ENCODE measurements around the gene CALD1.
"Not testable (repeated sequence)": the region's sequence is repeated elsewhere in the genome, so short reads cannot be mapped to it uniquely, and the experiment has no call there.

Gene CALD1

DNA sequence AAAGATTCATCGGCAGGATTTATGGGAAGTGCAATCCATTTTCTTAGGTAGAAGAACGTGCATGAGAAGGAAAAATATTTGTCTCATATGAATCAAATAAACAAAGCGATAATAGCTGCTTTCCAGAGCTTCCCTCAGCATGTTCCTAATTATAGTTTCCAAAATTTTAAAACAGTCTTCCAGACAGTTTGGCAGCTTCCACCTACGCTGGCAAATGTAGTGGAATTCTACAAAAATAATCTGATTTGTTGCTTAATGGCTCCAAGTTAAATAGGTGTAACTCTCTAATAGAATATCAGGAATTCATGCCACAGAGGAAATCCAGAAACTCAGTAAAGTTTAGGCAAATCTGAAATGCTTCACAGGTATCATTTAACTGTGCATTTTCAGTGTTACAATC, 183.6 kb downstream of the CALD1 start:
- no peak for DNase-seq

DNA sequence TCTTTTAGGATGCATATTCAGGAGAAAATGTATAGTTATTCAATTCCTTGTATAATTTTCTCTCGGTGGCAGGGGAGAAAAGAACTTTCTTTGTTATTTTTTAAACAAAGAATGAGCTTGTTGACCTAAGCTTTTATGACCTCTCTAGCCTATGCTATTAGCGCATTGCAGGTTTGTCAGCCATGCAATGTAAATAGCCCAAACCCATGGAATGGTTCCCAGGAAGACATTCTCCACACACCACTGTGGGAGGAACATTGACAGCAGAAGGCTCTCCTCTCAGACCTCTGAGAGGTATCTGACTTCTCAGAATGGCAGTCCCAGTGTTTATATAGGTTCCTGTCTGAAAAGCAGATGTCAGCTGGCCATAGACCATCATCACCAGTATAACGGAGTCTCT, 187.3 kb downstream of the CALD1 start:
- no peak for DNase-seq

DNA sequence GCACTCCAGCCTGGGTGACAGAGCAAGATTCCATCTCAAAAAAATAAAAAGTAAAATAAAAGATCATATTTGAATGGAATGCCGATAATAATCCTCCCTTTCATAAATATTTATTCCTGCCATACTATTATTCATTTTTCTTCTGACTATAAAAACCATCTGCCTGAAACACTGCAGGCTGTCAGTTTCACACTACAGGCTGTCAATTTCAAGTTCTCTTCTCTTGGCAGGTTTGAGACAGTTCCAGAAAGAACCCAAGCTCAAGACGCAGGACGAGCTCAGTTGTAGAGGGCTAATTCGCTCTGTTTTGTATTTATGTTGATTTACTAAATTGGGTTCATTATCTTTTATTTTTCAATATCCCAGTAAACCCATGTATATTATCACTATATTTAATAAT, 188.7 kb downstream of the CALD1 start:
- DNase-seq = no peak

DNA sequence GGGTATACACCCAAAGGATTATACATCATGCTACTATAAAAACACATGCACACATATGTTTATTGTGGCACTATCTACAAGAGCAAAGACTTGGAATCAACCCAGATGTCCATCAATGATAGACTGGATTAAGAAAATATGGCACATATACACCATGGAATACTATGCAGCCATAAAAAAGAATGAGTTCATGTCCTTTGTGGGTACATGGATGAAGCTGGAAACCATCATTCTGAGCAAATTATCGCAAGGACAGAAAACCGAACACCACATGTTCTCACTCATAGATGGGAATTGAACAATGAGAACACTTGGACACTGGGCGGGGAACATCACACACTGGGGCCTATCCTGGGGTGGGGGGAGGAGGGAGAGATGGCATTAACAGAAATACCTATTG, 202.2 kb downstream of the CALD1 start:
- not testable (repeated sequence) for DNase-seq

DNA sequence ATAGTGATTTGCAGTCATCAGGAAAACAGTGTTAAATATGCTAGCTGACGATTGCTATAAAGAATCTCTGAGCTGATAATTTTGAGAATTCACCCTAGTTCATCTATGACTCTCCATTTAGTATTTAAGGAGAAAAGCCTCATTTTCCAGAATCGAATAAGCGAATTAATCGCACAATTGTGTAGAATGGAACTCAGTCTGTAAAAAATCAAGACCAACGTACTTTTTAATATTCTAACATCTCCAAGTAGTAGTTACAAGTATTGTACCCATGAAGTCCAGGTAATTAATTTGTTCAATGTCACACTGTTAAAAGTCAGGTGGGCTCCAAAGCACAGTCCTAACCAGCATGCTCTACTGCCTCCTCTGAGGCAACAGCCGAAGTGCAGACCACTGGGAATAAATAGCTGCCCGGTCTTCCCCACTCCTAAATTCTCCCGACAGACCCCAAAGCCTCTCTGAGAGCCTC, 206.5 kb downstream of the CALD1 start:
- DNase-seq = no peak

DNA sequence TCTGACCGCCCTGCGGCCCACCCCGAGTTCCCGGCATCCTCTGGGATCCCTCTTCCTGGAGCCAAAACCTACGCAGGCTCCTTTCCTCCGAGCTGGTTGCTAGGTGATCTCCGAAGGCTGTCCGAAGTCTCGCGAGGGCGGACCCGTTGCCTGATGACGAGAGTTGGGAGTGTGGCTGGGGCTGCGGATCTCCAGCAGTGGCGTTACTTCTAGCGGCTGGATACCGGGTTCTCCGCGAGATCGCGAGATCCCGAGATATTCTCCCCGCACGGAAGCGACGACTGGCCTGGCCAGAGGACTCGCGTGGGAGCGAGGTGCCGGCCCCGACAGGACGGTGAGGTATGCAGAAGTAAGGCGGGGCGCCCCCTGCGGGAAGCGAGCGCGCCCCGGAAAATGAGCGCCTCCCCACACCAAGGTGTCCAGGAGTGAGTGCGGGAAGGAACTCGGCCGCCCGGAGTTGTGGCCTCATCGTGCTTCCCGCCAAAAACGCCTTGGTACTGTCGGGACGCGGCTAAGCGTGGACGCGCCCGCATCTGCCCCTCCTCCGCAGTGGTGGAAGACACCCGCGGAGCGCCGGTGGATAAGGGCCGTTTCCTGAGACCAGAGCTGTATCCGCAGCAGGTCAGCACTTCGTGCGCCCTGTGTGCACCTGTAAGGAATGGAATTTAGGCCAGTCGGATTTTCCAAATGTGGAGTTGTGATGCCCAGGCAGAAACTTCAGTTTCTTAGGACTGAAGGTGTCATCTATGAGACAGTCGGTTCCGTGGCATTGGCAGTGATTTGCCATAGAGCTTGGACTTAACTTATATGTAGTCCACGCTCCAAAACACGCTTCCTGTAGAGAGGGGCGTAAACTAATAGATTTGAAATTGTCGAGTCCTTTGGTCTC, 207.2 kb downstream of the CALD1 start, which contains the start of gene AGBL3:
TSS of gene AGBL3 (plus strand) at position 146 of the 889 bp plus-strand sequence. CDS start 1,426 bp downstream, outside the sequence.
- DNase-seq = peak; percentile 94

DNA sequence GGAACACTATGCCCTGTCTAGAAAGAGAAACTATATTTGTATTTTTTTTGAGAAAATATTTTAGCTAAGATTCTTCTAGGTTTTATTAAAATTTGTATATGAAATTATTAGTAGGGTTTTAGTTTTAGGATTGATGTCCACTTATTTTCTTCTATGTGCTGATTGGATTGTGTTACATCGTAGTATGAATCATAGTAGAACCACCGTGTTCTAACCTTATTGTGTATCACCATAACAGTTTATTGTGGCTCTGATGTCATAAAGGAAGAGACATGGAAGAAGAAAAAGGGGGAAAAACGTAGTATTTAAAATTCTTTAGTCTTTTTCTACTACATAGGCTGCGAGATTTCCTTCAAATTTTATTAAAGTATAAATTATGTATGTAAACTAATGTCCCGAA, 208.7 kb downstream of the CALD1 start:
- DNase-seq = no peak

DNA sequence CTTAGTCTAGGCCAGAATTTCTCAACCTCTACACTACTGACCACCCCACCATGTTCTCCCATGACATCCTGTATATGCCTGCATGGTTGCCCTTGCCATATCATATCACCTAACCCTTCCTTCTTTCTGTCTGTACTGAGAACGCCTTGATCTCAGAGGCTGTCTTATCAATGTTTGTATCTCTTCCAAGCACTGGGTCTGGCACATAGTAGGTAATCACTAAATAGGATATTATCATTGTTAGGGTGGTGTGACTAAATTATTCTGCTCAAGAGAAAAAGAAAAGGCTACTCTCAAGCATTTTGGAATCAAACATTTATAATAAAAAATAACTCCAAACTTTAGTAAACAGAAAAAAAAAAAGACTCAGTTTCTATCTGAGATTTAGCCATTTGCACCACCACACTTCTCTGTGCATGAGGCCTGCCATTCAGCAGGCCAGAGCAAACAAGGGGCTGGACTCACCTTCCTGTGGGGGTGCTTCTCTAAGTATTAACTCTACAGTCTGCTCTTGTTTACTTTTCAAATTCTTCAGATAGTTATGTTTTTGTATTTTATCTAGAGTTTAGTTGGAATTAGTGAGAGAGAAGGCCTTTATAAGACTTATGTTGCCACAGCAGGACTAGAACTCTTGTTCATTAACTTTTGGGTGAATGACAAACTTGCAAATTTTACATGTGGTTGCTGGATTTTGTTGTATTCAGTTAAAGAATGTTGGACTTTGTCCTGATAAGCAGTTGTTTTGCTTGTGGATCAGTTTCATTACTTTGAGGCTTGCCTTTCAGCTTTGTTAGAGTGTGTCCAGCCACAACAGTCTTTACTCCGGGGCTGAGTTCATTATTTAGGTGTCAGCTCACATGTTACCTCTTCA, 212.3 kb downstream of the CALD1 start:
- DNase-seq = no peak

DNA sequence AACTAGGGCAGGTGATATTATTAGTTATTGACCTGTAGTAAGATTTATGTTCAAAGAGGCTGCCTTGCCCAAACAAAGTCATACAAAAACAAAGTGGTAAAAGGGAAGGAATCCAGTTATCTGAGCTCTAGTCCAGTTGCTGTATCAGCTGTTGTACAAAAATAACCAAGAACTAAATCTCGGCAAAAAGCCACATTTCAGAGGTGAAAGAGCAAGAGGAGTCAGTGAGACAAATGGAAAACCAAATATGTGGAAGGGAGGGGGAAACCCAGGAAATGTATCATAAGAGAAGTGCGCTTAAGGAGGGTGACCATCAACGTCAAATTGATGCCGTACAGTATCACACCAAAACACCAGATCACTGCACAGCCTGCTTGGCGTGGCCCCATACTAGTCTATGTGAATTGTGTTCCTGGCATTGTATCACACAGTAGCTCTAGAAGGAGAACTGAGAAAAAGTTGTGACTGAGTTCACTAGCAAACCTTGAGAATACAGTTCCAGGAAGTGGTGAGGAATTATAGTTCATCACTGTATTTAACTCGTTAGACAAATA, 213.3 kb downstream of the CALD1 start:
- DNase-seq = no peak

DNA sequence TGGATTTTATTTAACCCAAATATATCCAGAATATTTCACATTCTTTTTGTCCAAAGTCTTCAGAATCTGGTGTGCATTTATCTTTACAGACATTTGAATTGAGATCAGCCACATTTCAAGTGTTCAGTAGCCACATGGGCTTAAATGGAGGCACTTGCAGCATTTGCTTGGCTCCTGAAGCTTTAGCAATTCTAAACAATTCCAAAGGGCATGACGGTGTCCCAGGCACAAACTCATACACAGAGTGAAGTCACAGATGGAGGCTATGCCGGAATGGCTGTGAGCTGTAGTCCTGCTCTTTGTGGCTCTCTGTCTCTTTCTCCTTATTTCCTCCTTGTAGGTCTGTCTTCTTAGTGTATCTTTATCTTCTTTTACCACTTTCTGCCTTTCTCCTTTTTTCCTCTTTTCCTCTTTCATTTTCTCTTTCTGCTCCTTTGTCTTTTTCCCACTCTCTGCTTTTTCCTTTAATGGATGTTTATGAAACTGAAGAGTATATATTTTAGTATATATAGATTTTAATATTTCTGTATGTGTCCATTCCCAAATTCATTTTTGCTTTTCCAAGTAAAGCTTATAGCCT, 214.5 kb downstream of the CALD1 start:
- no peak for DNase-seq

DNA sequence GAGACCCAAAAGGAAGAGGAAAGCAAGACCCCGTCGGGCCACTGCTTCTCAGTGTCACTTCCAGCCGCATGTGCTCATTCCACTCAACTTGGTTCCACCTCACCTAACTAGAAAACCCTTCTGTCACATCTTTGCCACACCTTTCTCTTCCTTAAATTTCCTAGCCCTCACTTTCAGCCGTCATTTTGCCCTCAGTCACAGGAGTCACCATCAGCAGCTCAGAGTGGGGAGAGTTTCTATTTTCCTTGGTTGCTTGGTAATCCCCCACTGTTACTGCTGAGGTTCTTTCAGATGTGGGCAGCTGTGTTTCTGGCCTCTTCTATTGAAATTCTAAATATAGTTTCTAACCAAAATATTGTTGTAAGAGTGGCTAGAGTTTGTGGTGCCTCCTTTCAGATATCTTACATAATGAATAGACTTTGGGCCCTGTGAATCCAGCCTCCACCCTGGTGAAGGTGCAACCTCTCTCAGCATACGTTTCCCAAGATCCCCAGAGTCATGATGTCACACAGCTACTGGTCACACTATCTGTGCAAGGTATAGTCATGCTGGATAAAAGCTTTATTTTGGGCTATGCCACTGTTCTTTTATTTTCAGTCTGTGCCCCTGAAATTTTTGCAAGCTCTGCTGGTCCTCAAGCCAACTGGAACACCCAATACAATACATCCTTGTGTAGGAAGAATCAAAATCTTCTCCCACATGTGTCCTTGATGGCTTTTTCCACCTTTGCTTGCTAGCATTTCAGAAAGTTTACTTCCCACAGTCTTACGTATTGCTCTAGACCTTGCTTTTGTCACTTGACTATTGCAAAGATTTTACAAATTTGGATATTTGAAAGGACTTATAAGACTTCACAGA, 216.0 kb downstream of the CALD1 start:
- no peak for DNase-seq

DNA sequence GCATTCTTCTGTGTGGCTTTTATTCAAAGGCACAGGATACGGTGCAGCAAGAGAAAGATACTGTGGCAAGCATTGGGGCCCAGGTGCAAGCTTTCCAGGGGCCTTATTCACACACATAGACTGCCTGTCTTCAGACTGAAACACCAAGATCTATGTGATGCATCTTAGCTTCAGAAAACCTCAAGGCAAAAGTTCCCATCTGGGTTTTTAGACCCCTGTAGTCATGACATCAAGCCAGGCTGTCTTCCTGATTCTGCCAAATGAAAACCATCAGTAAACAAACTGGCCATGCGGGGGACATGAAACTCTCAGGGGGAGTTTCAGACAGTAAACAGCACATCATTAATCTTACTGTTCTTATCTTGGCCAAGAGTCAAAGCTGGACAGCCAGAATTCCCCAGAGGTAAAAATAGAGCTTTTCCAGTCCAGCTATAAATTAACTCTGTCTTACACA, 216.7 kb downstream of the CALD1 start:
- DNase-seq = no peak

DNA sequence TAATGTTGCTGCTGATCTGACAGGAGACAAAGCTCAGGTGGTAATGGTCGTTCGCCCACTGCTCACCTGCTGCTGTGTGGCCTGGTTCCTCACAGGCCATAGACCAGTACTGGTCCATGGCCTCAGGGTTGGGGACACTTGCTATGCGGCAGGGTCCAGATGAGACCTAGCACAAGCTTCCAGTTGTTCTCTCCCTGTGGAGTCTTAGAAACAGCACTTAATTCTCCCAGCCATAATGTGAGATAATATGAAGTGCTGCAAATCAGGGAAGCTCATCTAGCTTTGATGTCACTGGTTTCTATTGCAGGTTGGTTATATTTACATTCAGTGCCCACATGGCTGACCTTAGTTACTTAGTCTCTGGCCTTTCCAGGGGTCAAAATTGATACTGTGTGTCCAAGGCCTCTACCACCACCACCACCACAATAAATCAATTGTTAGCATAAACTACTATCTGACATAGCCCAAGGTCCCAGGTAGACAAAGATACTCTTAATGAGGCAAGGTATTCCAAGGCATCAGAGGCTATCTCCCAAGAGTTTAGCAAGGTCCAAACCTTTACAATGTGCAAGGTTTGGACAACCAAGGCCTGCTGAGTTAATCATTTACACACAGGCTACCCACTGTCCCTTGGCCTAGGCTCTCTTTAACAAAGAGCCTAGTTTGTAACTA, 217.9 kb downstream of the CALD1 start:
- no peak for DNase-seq

DNA sequence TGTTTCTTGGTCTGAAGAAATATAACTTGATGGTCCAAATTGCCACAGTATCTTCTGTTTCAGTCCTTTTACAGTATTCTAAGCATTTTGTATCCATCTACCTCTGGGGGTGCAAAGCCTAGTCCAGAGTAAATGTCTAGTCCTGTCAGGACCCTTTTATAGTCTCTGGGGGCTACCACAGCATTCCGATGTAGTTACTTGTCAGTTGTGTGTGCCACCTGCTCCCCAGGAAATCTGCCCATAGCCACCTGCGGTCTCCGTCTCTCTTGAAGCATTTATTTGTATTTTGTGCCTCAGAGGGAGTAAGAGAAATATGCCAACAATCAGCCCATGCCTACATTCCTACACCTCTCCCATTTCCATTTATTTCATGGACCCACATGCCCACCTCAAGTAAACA, 219.7 kb downstream of the CALD1 start:
- DNase-seq = no peak

DNA sequence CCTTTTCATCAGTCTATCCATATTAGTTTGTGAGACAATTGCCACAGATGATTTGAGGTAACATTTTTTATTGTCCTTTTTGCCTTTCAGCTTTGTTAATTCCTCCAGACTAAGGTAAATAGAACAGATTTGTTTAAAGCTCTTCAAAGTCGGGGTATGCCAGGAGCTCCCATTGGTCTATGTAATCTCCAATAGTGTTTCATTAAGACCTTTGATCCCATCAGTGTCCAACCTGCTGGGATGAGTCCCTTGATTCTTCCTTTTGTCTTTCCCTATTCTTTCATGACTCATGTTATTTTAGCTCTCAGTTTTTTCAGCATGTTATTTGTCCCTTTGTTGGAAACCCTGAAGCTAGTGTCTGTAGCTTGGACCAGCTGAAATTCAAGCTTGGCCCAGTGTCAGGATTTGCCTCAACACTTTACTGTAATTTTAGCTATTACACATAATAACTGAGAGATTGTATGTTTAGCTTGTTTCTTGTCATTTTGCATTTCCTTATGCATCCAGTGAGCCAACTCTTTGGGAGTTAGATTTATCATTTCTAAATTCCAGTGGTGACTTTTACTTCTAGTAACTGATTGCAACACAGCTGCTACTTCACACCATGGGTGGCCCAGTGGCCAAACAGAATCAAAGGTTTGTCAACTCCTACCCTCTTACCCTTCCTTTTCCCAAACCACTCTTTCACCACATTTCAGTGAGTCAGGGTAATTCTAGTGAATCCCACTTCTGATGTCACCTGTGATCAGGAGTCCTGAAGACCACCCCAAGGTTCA, 222.1 kb downstream of the CALD1 start:
- DNase-seq = no peak

DNA sequence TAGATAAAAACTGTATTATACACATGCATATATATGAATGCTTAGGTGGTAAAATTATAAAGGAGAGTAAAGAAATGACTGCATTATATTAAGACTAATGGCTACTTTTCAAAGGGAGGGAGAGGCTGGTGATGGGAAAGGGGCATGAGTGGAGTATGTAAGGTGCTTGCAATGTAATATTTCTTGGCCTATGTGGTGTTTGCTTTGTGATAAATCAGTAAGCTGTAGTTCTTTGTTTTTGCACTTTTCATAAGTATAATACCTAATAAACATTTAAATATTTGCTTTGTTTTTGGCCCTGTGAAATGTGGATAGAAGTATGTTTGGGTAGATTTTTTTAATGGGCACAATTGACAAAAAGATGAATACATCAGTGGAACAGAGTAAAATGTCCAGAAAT, 232.8 kb downstream of the CALD1 start:
- no peak for DNase-seq
